ENCODE data around the gene ZFAND2A.

The ZFAND2A gene

DNA sequence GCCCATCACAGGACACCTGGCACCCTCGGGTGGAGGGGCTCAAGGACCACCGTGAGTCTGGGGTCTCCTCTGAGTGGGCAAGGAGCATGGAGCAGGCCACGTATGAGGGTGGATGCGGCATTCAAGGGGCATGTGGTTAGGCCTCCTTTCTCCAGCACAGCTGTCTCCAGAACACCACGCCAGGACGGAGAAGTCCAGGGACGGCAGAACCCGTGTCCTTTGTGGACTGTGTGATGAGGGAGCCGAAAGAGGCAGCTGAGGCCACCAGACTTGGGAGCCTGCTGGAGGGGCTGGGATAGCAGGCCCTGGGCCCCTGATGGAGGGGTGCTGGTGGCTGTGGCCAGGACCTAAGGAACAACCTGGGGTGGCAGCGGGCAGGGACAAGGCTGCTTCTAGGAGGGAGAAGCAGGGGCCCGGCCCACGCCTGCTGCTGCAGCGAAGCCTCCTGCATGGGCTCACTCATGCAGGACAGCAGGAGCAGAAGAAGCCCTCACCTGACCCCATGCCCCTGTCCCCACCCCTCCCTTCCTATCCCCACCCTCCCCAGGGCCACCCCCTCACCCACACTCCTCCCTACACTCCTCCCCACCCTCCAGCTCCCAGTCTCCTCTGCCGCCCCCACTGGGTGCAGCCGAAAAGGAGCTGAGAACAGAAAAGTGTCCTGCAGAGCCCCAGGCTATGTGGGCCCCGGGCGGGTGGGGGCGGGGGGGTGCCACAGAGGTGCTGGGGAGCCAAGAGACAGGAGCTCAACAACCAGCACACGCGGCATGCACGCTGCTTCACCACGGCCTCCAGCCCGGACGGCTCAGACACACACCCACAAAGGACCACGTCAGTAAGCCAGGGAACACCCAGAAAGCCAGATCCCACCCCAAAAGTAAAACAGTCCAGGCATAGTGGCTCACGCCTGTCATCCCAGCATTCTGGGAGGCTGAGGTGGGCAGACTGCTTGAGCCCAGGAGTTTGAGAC, 29.7 kb downstream of the ZFAND2A start:
- in situ Hi-C loops (cut with MboI; ENCODE audit: low sequenced_read_pairs, unreplicated experiment): no loop called here
- TF ChIP-seq CTCF (IDR thresholded peaks at IDR 0.05; ENCODE audit: borderline replicate concordance, control extremely low read depth, extremely low read depth, insufficient read depth, missing control alignments): no peak
- no peak for DNase-seq (ENCODE audit: low spot score)

DNA sequence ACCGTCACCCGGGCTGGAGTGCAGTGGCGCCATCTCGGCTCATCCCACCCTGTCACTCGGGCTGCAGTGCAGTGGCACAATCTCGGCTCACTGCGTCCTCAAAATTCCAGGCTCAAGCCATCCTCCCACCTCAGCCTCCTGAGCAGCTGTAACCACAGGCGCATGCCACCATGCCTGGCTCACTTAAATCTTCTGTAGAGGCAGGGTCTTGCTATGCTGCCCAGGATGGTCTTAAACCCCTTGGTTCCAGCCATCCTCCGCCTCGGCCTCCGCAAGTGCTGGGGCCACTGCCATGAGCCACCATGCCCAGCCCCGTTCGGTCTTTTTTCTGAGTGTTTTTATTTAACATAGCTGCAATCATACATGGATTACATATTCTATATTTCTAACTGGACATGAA, 30.6 kb downstream of the ZFAND2A start:
- in situ Hi-C loops (cut with MboI; ENCODE audit: low sequenced_read_pairs, unreplicated experiment): no loop called here
- no peak for DNase-seq (ENCODE audit: low spot score)
- TF ChIP-seq CTCF (IDR thresholded peaks at IDR 0.05; ENCODE audit: borderline replicate concordance, control extremely low read depth, extremely low read depth, insufficient read depth, missing control alignments): no peak

GRCh38 chr7:1127001-1127400, 33.0 kb downstream of the ZFAND2A start:
- DNase-seq (ENCODE audit: low spot score): no peak
- in situ Hi-C loops (cut with MboI; ENCODE audit: low sequenced_read_pairs, unreplicated experiment): no loop called here
- no peak for TF ChIP-seq CTCF (IDR thresholded peaks at IDR 0.05; ENCODE audit: borderline replicate concordance, control extremely low read depth, extremely low read depth, insufficient read depth, missing control alignments)

- no peak for DNase-seq (ENCODE audit: low spot score)
- in situ Hi-C loops (cut with MboI; ENCODE audit: low sequenced_read_pairs, unreplicated experiment): no loop called here
- no peak for TF ChIP-seq CTCF (IDR thresholded peaks at IDR 0.05; ENCODE audit: borderline replicate concordance, control extremely low read depth, extremely low read depth, insufficient read depth, missing control alignments)
Measured at GRCh38 chr7:1125603-1125969, 34.4 kb downstream of the ZFAND2A start.

GRCh38 chr7:1124816-1125602, 35.0 kb downstream of the ZFAND2A start:
- DNase-seq (ENCODE audit: low spot score): no peak
- no peak for TF ChIP-seq CTCF (IDR thresholded peaks at IDR 0.05; ENCODE audit: borderline replicate concordance, control extremely low read depth, extremely low read depth, insufficient read depth, missing control alignments)
- in situ Hi-C loops (cut with MboI; ENCODE audit: low sequenced_read_pairs, unreplicated experiment): no loop called here

DNA sequence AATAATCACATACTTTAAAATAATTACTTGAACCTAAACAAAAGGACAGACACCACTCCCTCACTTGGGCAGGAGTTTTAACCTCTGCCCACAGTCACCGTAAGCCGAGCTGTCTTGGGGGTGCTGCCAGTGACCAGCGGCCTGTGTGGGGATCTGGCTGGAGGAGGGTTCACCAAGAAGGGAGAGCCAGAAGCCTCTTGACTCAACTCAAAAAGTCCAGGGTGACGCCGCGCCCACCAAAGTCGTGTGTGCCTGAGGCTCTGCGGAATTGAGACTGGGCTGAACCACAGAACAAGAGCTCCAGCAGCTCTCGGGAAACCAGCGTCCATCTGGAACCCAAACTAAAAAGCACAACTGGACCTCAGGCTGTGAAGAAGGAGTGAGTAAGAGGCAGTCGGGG, 35.8 kb downstream of the ZFAND2A start:
- TF ChIP-seq CTCF (IDR thresholded peaks at IDR 0.05; ENCODE audit: borderline replicate concordance, control extremely low read depth, extremely low read depth, insufficient read depth, missing control alignments): no peak
- DNase-seq (ENCODE audit: low spot score): no peak
- in situ Hi-C loops (cut with MboI; ENCODE audit: low sequenced_read_pairs, unreplicated experiment): no loop called here
